Measurements from ENCODE around the gene REXO1. TPM values are rescaled to one million over a fixed set of nuclear protein-coding genes. Genes with fewer than 3 reads are reported as not detected.

REXO1 gene
- total and polyA plus RNA-seq, 2 of the 8 experiments (the other 6 are each of a cell fraction or from before 2014, with no cell fraction given): 42.4 to 44.3 TPM

DNA sequence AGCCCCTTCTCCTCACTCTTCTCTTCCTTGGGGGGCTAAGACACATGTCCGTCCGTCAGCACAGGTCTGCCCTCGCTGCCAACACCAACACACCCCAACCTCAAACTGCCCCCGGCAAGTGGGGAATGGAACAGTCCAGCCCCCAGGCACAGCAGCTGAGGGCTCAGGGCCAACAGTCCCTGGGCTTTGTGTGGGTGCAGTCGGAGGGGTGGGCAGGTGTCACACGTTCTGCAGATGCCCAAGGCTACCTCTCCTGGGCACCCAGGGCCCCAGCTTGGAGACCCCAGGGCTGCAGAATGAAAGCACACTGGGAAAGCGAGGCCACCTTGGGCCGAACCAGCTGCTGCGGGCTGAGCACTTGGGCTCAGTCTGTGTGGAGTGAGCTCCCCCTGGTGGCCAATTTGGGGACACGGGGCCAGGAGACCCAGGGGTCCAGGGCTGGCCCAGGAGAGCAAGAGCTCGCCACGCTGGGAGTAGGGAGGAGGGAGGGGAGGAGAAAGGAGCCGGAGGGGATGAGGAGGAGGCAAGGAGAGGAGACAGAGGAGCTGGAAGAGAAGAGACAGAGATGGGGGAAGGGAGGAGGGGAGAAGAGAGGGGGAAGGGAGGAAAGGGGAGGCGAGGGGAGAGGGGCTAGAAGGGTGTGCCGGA lies 22.2 kb downstream of the REXO1 start:
- Histone ChIP-seq H3K23ac (ENCODE audit: insufficient read length) (no peak overlapping the region), H3K4me2 (ENCODE audit: insufficient read depth in 1 of 2, low read depth in 2 of 2, low read length in 2 of 2) (peak overlapping the region; percentile 43 to 54; a peak in 2 of 4 replicates), H3K4me1 (replicated peaks in 1 of 4; ENCODE audit: control insufficient read depth in 3 of 4, insufficient read depth in 4 of 4, low read length in 3 of 4) (peaks cover 0 to 14% (median 8%) of the 10 kb centered on the region in 4 experiments; a peak in 6 of 7 replicates), H2BK120ac (replicated peaks; ENCODE audit: low read depth, low read length) (no peak overlapping the region), H3K9ac (replicated peaks in 1 of 4; ENCODE audit: extremely low read depth in 1 of 4, low read depth in 3 of 4, low read length in 3 of 4) (no peak overlapping the region), H4K91ac (replicated peaks; ENCODE audit: insufficient read length, low read length) (peak overlapping the region; percentile 93), H3K36me3 (ENCODE audit: control insufficient read depth in 2 of 4, insufficient read depth in 4 of 4, low read length in 3 of 4) (peaks cover 3 to 23% (median 5%) of the 10 kb centered on the region in 4 experiments; a peak in 3 of 8 replicates), H4K8ac (ENCODE audit: extremely low read depth, insufficient read depth, low read length) (peak overlapping the region; percentile 83; the same call in 1 of the 2 replicates), H2BK15ac (ENCODE audit: low read length) (peak overlapping the region; percentile 46; the same call in 1 of the 2 replicates), H3K27me3 (replicated peaks in 1 of 4; ENCODE audit: control insufficient read depth in 3 of 4, extremely low read depth in 1 of 4, insufficient read depth in 3 of 4, low read length in 3 of 4) (no peaks in the 10 kb centered on the region), H3K23me2 (ENCODE audit: low read depth, low read length) (peaks cover 2% of the 10 kb centered on the region; the same call in 1 of the 2 replicates), H3K4me3 (ENCODE audit: extremely low read depth in 1 of 4, insufficient read depth in 2 of 4, low read depth in 3 of 4, low read length in 4 of 4) (no peak overlapping the region), H3K9me3 (ENCODE audit: insufficient read depth in 2 of 2, low read depth in 1 of 2, low read length in 1 of 2) (no peaks in the 10 kb centered on the region), H2AFZ (ENCODE audit: low read length) (no peak overlapping the region), H3K18ac (ENCODE audit: extremely low read depth, low read length) (no peak overlapping the region; the same call in 1 of the 2 replicates), H4K20me1 (replicated peaks in 1 of 2; ENCODE audit: control insufficient read depth in 1 of 2, insufficient read depth in 2 of 2, low read length in 2 of 2) (peaks cover 0 to 7% of the 10 kb centered on the region in 2 experiments), H3K14ac (ENCODE audit: insufficient read length) (no peak overlapping the region), H2BK20ac (ENCODE audit: low read length) (no peak overlapping the region), H3K79me1 (ENCODE audit: low read depth, low read length) (peaks cover 5% of the 10 kb centered on the region), H2AK5ac (ENCODE audit: low read depth, low read length) (no peak overlapping the region; the same call in 1 of the 2 replicates), H4K5ac (ENCODE audit: insufficient read length, low read depth, low read length) (no peak overlapping the region), H3K4ac (replicated peaks; ENCODE audit: insufficient read length, low read depth, low read length) (peak overlapping the region; percentile 69), H2BK12ac (ENCODE audit: low read depth, low read length) (peak overlapping the region; percentile 75; the same call in 1 of the 2 replicates), H3K56ac (replicated peaks; ENCODE audit: insufficient read length, low read depth, low read length) (peak overlapping the region; percentile 46), H3K79me2 (ENCODE audit: control insufficient read depth in 1 of 2, insufficient read depth in 2 of 2, low read length in 2 of 2) (peaks cover 0 to 13% of the 10 kb centered on the region in 2 experiments; a peak in 2 of 4 replicates), H3K27ac (ENCODE audit: low read depth, low read length) (0 out of 2 replicates have a peak overlapping the region, but pooled peaks have one; percentile 34), H2BK5ac (ENCODE audit: low read depth, low read length) (peak overlapping the region; percentile 78; the same call in 1 of the 2 replicates)
- ChIA-PET CTCF (ENCODE audit: partially characterized antibody) (interaction anchor here (0.5 to 16.5 kb wide), 43 partner anchors 8 to 1377 kb away, joined by 3 to 228 read pairs (median 4); no protein-coding TSS in a partner anchor), POLR2A (ENCODE audit: partially characterized antibody) (interaction anchor here (0.6 to 0.9 kb wide), 5 partner anchors 12 to 452 kb away, joined by 3 read pairs; no protein-coding TSS in a partner anchor)
- 53% methylated on average over 13 of the region's 15 CpGs; no CpG with 5 or more reads in 1 of the 2 experiments for WGBS, 2 experiments (ENCODE audit: extremely low coverage in 1 of 2, insufficient coverage in 1 of 2, insufficient read length in 1 of 2, insufficient replicate concordance in 2 of 2, low coverage in 1 of 2, low lambda C conversion rate in 2 of 2, missing lambda C conversion rate in 1 of 2)
- DNase-seq (ENCODE audit: low read depth in 1 of 2, low spot score in 2 of 2): peak; percentile 56 to 97
- FAIRE-seq: no peak
- TF ChIP-seq, protein P1, sequence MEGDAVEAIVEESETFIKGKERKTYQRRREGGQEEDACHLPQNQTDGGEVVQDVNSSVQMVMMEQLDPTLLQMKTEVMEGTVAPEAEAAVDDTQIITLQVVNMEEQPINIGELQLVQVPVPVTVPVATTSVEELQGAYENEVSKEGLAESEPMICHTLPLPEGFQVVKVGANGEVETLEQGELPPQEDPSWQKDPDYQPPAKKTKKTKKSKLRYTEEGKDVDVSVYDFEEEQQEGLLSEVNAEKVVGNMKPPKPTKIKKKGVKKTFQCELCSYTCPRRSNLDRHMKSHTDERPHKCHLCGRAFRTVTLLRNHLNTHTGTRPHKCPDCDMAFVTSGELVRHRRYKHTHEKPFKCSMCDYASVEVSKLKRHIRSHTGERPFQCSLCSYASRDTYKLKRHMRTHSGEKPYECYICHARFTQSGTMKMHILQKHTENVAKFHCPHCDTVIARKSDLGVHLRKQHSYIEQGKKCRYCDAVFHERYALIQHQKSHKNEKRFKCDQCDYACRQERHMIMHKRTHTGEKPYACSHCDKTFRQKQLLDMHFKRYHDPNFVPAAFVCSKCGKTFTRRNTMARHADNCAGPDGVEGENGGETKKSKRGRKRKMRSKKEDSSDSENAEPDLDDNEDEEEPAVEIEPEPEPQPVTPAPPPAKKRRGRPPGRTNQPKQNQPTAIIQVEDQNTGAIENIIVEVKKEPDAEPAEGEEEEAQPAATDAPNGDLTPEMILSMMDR (IDR thresholded peaks at IDR 0.05; ENCODE audit: control extremely low read depth in 1 of 3, insufficient read depth in 1 of 3, low read depth in 1 of 3, low read length in 3 of 3): peak; percentile 91 to 95 (median 93)
- no peak for TF ChIP-seq EP300 (IDR thresholded peaks at IDR 0.05; ENCODE audit: borderline replicate concordance in 1 of 2, low read depth in 2 of 2, low read length in 2 of 2)
- TF ChIP-seq NRF1 (IDR thresholded peaks at IDR 0.05; ENCODE audit: low read depth, low read length): no peak
- no peak for TF ChIP-seq HDAC6 (IDR thresholded peaks at IDR 0.05; ENCODE audit: low read depth, low read length)
- TF ChIP-seq, protein P2, sequence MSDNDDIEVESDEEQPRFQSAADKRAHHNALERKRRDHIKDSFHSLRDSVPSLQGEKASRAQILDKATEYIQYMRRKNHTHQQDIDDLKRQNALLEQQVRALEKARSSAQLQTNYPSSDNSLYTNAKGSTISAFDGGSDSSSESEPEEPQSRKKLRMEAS (IDR thresholded peaks at IDR 0.05): peak; percentile 49; the same call in 1 of the 2 replicates
- TF ChIP-seq SUZ12 (IDR thresholded peaks at IDR 0.05; ENCODE audit: low read length): no peak
- TF ChIP-seq CBX8 (IDR thresholded peaks at IDR 0.05; ENCODE audit: borderline replicate concordance, low read depth, low read length): no peak
- TF ChIP-seq JUND (IDR thresholded peaks at IDR 0.05; ENCODE audit: low read length): no peak

All from H1 (cell line).